ENCODE measurements around the gene NR1H2. TPM values are rescaled to one million over a fixed set of nuclear protein-coding genes. Genes with fewer than 3 reads are reported as not detected.
"Not testable (repeated sequence)": the region's sequence is repeated elsewhere in the genome, so short reads cannot be mapped to it uniquely, and the experiment has no call there.

NR1H2 gene
- total RNA-seq, 1 donor from 2014 or later, result 150 TPM

- no peaks in the 10 kb centered on the region for H3K27me3 ChIP-seq
- intact Hi-C loops (cut with DNase I), result loop anchor here (1.0 to 10.0 kb wide), 6 partner anchors 8 to 981 kb away; partner anchors contain the start of genes CLDND2, EMC10, ETFB and GARIN5A
- H3K27ac ChIP-seq, result peak within 1 kb of the TSS; percentile 87 to 88
- no peaks in the 10 kb centered on the region for H3K9me3 ChIP-seq
- no peak for TF ChIP-seq CTCF (IDR thresholded peaks at IDR 0.05)
- peaks cover 8 to 10% of the 10 kb centered on the region in 2 donors for H3K4me1 ChIP-seq
- H3K36me3 ChIP-seq, result peaks cover 33 to 36% of the 10 kb centered on the region in 2 donors
- H3K4me3 ChIP-seq, result peak within 1 kb of the TSS; percentile 61 to 76
- peak; percentile 94 to 99 for DNase-seq (ENCODE audit: low spot score in 2 of 2)
Measured at GRCh38 chr19:50383852-50384684, 7.8 kb downstream of the NR1H2 start, which contains the start of gene POLD1. POLD1 (plus strand) TSS chr19:50384347; CDS start chr19:50398852, 14,505 bp downstream.

- H3K27me3 ChIP-seq, result no peaks in the 10 kb centered on the region
- TF ChIP-seq CTCF (IDR thresholded peaks at IDR 0.05), result no peak
Measured at GRCh38 chr19:50384685-50385535, 8.7 kb downstream of the NR1H2 start.

GRCh38 chr19:50387176-50387867 is 11.1 kb downstream of the NR1H2 start:
- Histone ChIP-seq H3K4me1 (peaks cover 8 to 10% of the 10 kb centered on the region in 2 donors), H3K36me3 (peaks cover 2 to 3% of the 10 kb centered on the region in 2 donors), H3K4me3 (no peak overlapping the region), H3K27me3 (no peaks in the 10 kb centered on the region), H3K9me3 (no peaks in the 10 kb centered on the region), H3K27ac (no peak overlapping the region)
- DNase-seq (ENCODE audit: low spot score in 2 of 2), result peak in 1 of 2 donors; percentile 72
- intact Hi-C loops (cut with DNase I), result loop anchor here (10.0 kb wide), 1 partner anchor 977 kb away; the partner anchor contains the start of genes CLDND2 and ETFB
- TF ChIP-seq CTCF (IDR thresholded peaks at IDR 0.05), result no peak

More at GRCh38 chr19:50384685-50385535, 8.7 kb downstream of the NR1H2 start:
- Histone ChIP-seq H3K9me3 (no peaks in the 10 kb centered on the region), H3K4me3 (peak overlapping the region; percentile 61 to 76), H3K4me1 (peaks cover 8 to 10% of the 10 kb centered on the region in 2 donors), H3K36me3 (peaks cover 24 to 27% of the 10 kb centered on the region in 2 donors), H3K27ac (peak overlapping the region; percentile 87 to 88)
- intact Hi-C loops (cut with DNase I), result loop anchor here (1.0 to 10.0 kb wide), 6 partner anchors 9 to 980 kb away; partner anchors contain the start of genes CLDND2, EMC10, ETFB and GARIN5A
- no peak for DNase-seq (ENCODE audit: low spot score in 2 of 2)

GRCh38 chr19:50387868-50388245 is 11.6 kb downstream of the NR1H2 start:
- H3K27me3 ChIP-seq, result no peaks in the 10 kb centered on the region
- H3K9me3 ChIP-seq, result no peaks in the 10 kb centered on the region
- H3K4me1 ChIP-seq, result peaks cover 8 to 10% of the 10 kb centered on the region in 2 donors
- no peaks in the 10 kb centered on the region for H3K36me3 ChIP-seq
- intact Hi-C loops (cut with DNase I), result loop anchor here (10.0 kb wide), 1 partner anchor 977 kb away; the partner anchor contains the start of genes CLDND2 and ETFB
- H3K27ac ChIP-seq, result no peak overlapping the region
- DNase-seq (ENCODE audit: low spot score in 2 of 2), result no peak
- H3K4me3 ChIP-seq, result no peak overlapping the region
- no peak for TF ChIP-seq CTCF (IDR thresholded peaks at IDR 0.05)

- H3K4me3 ChIP-seq; H3K4me1 ChIP-seq; H3K27ac ChIP-seq; H3K9me3 ChIP-seq; DNase-seq (ENCODE audit: low spot score in 2 of 2); H3K27me3 ChIP-seq; intact Hi-C loops (cut with DNase I); H3K36me3 ChIP-seq: not testable (repeated sequence)
Measured at GRCh38 chr19:50390295-50390694, 14.0 kb downstream of the NR1H2 start.

GRCh38 chr19:50390952-50391351 is 14.7 kb downstream of the NR1H2 start:
- H3K27me3 ChIP-seq; H3K4me1 ChIP-seq; intact Hi-C loops (cut with DNase I); H3K9me3 ChIP-seq; H3K4me3 ChIP-seq; DNase-seq (ENCODE audit: low spot score in 2 of 2); H3K27ac ChIP-seq; H3K36me3 ChIP-seq: not testable (repeated sequence)
